Ovary (tissue), 9 donors: ENCODE results near the gene FARP2. TPM values are rescaled to one million over a fixed set of nuclear protein-coding genes. Genes with fewer than 3 reads are reported as not detected.

ENCODE experiments used
- DNase-seq, 5 donors: peaks; one replicate each; pipeline ENCODE4 v3.0.0-alpha.2; 2019 to 2020
- H3K27ac ChIP-seq, 2 donors: fragments of 200-600 bp; one replicate each; pipeline versions ENCODE4 v1.5.1 to v1.8.0; 2019 to 2022
- H3K27me3 ChIP-seq: fragments of 200-600 bp; one replicate; pipeline ENCODE4 v1.8.0; 2022
- H3K36me3 ChIP-seq: fragments of 200-600 bp; sonication (generic); one replicate; pipeline ENCODE4 v1.5.1; 2019
- H3K4me1 ChIP-seq: one replicate; pipeline ENCODE4 v1.8.1; 2013; ENCODE audit warnings: mild to moderate bottlenecking, moderate library complexity; ENCODE audit not compliant: insufficient read depth
- H3K4me3 ChIP-seq: fragments of 200-600 bp; sonication (generic); one replicate; pipeline ENCODE4 v1.5.1; 2017
- H3K9me3 ChIP-seq, 2 donors: fragments of 200-600 bp in 1 of 2; sonication (generic) in 1 of 2; one replicate each; pipeline versions ENCODE4 v1.5.1 to v1.8.1; 2013 to 2019; ENCODE audit warnings: mild to moderate bottlenecking in 1 of 2, moderate library complexity in 1 of 2
- CTCF ChIP-seq, 3 donors: fragments of 450-650 bp in 2 of 3; fragments of 200-600 bp in 1 of 3; IDR thresholded peaks; one replicate each; pipeline versions ENCODE4 v1.5.1 to v1.8.0; 2016 to 2022; ENCODE audit warnings: antibody characterized with exemption in 3 of 3, mild to moderate bottlenecking in 1 of 3
- EP300 ChIP-seq: sonication (generic); formaldehyde crosslinking; IDR thresholded peaks from one replicate; pipeline ENCODE4 v1.6.1; 2017; ENCODE audit warnings: antibody characterized with exemption
- POLR2A ChIP-seq: fragments of 450-650 bp; IDR thresholded peaks from one replicate; pipeline ENCODE4 v1.6.1; 2017; ENCODE audit warnings: antibody characterized with exemption, mild to moderate bottlenecking, moderate library complexity
- WGBS, 3 donors: extraction: QIAGEN DNeasy Blood & Tissue Kit in 1 of 3; methylation state at CpG; one replicate each; pipeline versions ENCODE4 v1.1.5 to v1.1.7; 2013 to 2017; 5-methylcytosine and 5-hydroxymethylcytosine counted together
- intact Hi-C, 4 donors: fragments of 100-400 bp; cut with DNase I; formaldehyde crosslinking; loops; one replicate each; pipeline versions ENCODE4 v1.11.0 to v1.15.1; 2022 to 2023
- polyA plus RNA-seq, 2 donors: library from polyadenylated mRNA; stranded (reverse); fragments of 200-250 nt in 1 of 2; fragments of 350-450 nt in 1 of 2; fragmentation: Illumina TruSeq in 1 of 2; extraction: RNeasy Lipid Tissue Mini Kit (QIAGEN cat#74804) in 1 of 2; gene quantifications; one replicate each; pipeline ENCODE4 v1.2.3, GENCODE V29; 2013 to 2014
- total RNA-seq, 7 donors: library from RNA; depleted of rRNA in 2 of 7; stranded (reverse); fragments of >200 nt in 2 of 7; fragmentation: NEBNext Ultra II Directional in 3 of 7; extraction: Animal tissue kit (Norgen Biotek cat#: 25700) in 3 of 7; gene quantifications; one replicate each; pipeline versions ENCODE4 v1.1.0 to v1.2.4, GENCODE V29; 2016 to 2023
- donor health status: DM: no; HTN: no; CAD: no; lungs with moderate emphysema.
- donor health status: DM: no; HTN: no; CAD: no.
- donor health status: Bipolar disorder and iron deficiency.
- donor health status: DM: yes; HTN: yes; CAD: no.
- donor health status: DM: no; HTN: no; CAD: no.
- donor health status: DM: yes; HTN: yes; CAD: no.

Gene FARP2
- total and polyA plus RNA-seq, 9 donors: 13.5 to 62.1 (median 39.5) TPM

GRCh38 chr2:241329669-241330615, 26.1 kb upstream of the FARP2 start:
- Histone ChIP-seq H3K36me3 (no peaks in the 10 kb centered on the region), H3K27ac (no peak overlapping the region)

GRCh38 chr2:241330616-241330981, 25.5 kb upstream of the FARP2 start:
- no peak overlapping the region for H3K4me3 ChIP-seq
- intact Hi-C loops: no loop called here
- H3K36me3 ChIP-seq: no peaks in the 10 kb centered on the region
- no peak overlapping the region for H3K27ac ChIP-seq
- no peaks in the 10 kb centered on the region for H3K4me1 ChIP-seq
- 88 to 90% (median 89%) methylated on average over 4 of the region's 4 CpGs for WGBS, 3 donors
- no peaks in the 10 kb centered on the region for H3K9me3 ChIP-seq
- TF ChIP-seq CTCF (IDR thresholded peaks at IDR 0.05): no peak
- no peak for TF ChIP-seq EP300
- TF ChIP-seq POLR2A: no peak
- no peaks in the 10 kb centered on the region for H3K27me3 ChIP-seq
- no peak for DNase-seq

More at GRCh38 chr2:241329669-241330615, 26.1 kb upstream of the FARP2 start:
- DNase-seq: no peak
- TF ChIP-seq POLR2A: no peak
- TF ChIP-seq CTCF (IDR thresholded peaks at IDR 0.05): no peak
- no peak for TF ChIP-seq EP300
- Histone ChIP-seq H3K4me1 (no peaks in the 10 kb centered on the region), H3K27me3 (no peaks in the 10 kb centered on the region), H3K4me3 (no peak overlapping the region), H3K9me3 (no peaks in the 10 kb centered on the region)
- intact Hi-C loops: no loop called here
- 91 to 95% (median 91%) methylated on average over 11 of the region's 11 CpGs for WGBS, 3 donors

GRCh38 chr2:241334813-241335212, 21.3 kb upstream of the FARP2 start:
- Histone ChIP-seq H3K27ac (no peak overlapping the region), H3K27me3 (no peaks in the 10 kb centered on the region), H3K9me3 (no peaks in the 10 kb centered on the region), H3K4me1 (no peaks in the 10 kb centered on the region), H3K36me3 (no peaks in the 10 kb centered on the region), H3K4me3 (no peak overlapping the region)
- intact Hi-C loops: no loop called here
- no peak for TF ChIP-seq POLR2A
- no peak for TF ChIP-seq CTCF (IDR thresholded peaks at IDR 0.05)
- no peak for DNase-seq
- 81 to 87% (median 83%) methylated on average over 2 of the region's 2 CpGs for WGBS, 3 donors

GRCh38 chr2:241339839-241340630, 16.1 kb upstream of the FARP2 start:
- Histone ChIP-seq H3K36me3 (peaks cover 5% of the 10 kb centered on the region), H3K27me3 (no peaks in the 10 kb centered on the region), H3K4me3 (no peak overlapping the region), H3K4me1 (no peaks in the 10 kb centered on the region), H3K27ac (no peak overlapping the region), H3K9me3 (no peaks in the 10 kb centered on the region)
- 17 to 27% (median 23%) methylated on average over 8 of the region's 8 CpGs for WGBS, 3 donors
- TF ChIP-seq CTCF (IDR thresholded peaks at IDR 0.05) (no peak), POLR2A (no peak), EP300 (no peak)
- intact Hi-C loops: no loop called here
- DNase-seq: no peak
